ENCODE measurements around the gene LTB. TPM values are rescaled to one million over a fixed set of nuclear protein-coding genes. Genes with fewer than 3 reads are reported as not detected.

LTB gene
- total and polyA plus RNA-seq, 2 of the 13 experiments (the other 11 are each of a cell fraction or from before 2014, with no cell fraction given), result 0.09 to 0.22 TPM

DNA sequence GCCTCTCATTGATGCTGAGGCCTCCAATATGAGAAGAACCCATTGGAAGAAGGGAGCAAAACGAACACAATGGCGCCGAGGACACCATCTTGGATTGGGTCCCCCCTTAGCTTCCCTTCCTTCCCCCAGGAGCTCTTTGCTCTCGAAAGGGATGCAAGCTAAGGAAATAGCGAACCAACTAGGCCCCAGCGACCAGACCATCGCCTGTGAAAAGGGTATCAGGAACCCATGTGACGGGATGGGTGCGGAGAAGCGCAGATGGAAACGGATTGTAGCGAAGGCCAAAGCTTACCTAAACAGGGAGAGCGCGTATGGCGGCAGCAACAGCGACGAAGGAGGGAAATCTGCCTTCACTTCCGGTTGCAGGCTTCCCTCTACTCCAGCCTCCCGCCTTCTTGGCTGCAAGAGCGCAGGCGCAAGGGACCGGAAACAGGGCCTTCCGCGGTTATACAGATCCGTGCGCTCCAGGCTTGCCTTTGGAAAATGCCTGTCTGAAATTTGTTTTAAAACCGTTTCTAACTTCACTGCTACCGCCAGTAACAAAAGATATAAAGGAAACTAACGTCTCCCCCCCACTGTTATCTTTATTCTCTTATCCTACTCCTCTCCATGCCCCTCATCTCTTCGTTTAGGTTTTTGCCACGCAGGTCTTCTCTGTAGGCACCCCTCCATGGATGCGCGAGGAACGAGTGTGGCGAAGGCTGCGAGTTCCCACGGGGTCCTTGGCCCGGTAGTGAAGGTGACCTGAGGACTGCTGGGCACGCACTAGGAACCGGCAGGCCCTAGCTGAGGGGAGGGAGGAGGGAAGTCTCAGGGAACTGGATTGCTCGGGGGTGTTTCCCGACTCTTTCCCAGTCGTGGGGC is 40.3 kb downstream of the LTB start, which contains the start of gene DDX39B (continued):
- TF ChIP-seq ZNF318 (CRISPR knock-in tag; IDR thresholded peaks at IDR 0.05) (no peak), ARNT2 (CRISPR knock-in tag; IDR thresholded peaks at IDR 0.05; ENCODE audit: low read depth) (peak; percentile 90), SIN3B (IDR thresholded peaks at IDR 0.05; ENCODE audit: low read length) (peak; percentile 50; the same call in 1 of the 2 replicates), ZNF292 (CRISPR knock-in tag; IDR thresholded peaks at IDR 0.05; ENCODE audit: borderline replicate concordance, low read depth) (peak; percentile 29; the same call in 1 of the 2 replicates), ZNF264 (CRISPR knock-in tag; IDR thresholded peaks at IDR 0.05) (peak; percentile 92), ZNF543 (CRISPR knock-in tag; IDR thresholded peaks at IDR 0.05) (peak; percentile 58), ZNF703 (CRISPR knock-in tag; IDR thresholded peaks at IDR 0.05; ENCODE audit: borderline replicate concordance) (peak; percentile 90), MBD4 (IDR thresholded peaks at IDR 0.05; ENCODE audit: borderline replicate concordance, low read length) (no peak)
- TF ChIP-seq, protein P1, sequence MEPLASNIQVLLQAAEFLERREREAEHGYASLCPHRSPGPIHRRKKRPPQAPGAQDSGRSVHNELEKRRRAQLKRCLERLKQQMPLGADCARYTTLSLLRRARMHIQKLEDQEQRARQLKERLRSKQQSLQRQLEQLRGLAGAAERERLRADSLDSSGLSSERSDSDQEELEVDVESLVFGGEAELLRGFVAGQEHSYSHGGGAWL (CRISPR knock-in tag; IDR thresholded peaks at IDR 0.05), result peak; percentile 94; the same call in 1 of the 2 replicates
- TF ChIP-seq, protein P2, sequence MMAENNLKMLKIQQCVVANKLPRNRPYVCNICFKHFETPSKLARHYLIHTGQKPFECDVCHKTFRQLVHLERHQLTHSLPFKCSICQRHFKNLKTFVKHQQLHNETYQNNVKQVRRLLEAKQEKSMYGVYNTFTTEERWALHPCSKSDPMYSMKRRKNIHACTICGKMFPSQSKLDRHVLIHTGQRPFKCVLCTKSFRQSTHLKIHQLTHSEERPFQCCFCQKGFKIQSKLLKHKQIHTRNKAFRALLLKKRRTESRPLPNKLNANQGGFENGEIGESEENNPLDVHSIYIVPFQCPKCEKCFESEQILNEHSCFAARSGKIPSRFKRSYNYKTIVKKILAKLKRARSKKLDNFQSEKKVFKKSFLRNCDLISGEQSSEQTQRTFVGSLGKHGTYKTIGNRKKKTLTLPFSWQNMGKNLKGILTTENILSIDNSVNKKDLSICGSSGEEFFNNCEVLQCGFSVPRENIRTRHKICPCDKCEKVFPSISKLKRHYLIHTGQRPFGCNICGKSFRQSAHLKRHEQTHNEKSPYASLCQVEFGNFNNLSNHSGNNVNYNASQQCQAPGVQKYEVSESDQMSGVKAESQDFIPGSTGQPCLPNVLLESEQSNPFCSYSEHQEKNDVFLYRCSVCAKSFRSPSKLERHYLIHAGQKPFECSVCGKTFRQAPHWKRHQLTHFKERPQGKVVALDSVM (CRISPR knock-in tag; IDR thresholded peaks at IDR 0.05), result no peak
- TF ChIP-seq, protein P3, sequence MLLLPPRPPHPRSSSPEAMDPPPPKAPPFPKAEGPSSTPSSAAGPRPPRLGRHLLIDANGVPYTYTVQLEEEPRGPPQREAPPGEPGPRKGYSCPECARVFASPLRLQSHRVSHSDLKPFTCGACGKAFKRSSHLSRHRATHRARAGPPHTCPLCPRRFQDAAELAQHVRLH (CRISPR knock-in tag; IDR thresholded peaks at IDR 0.05; ENCODE audit: borderline replicate concordance, low read depth), result peak; percentile 86
- TF ChIP-seq, protein P4, sequence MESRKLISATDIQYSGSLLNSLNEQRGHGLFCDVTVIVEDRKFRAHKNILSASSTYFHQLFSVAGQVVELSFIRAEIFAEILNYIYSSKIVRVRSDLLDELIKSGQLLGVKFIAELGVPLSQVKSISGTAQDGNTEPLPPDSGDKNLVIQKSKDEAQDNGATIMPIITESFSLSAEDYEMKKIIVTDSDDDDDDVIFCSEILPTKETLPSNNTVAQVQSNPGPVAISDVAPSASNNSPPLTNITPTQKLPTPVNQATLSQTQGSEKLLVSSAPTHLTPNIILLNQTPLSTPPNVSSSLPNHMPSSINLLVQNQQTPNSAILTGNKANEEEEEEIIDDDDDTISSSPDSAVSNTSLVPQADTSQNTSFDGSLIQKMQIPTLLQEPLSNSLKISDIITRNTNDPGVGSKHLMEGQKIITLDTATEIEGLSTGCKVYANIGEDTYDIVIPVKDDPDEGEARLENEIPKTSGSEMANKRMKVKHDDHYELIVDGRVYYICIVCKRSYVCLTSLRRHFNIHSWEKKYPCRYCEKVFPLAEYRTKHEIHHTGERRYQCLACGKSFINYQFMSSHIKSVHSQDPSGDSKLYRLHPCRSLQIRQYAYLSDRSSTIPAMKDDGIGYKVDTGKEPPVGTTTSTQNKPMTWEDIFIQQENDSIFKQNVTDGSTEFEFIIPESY (CRISPR knock-in tag; IDR thresholded peaks at IDR 0.05), result peak; percentile 9; the same call in 1 of the 2 replicates
